Panc1 (cell line): Measurements from ENCODE around the gene MMGT1.

Experiments
- CTCF ChIP-seq: fragments of 450-650 bp; IDR thresholded peaks from 2 replicates; pipeline ENCODE4 v1.5.1; 2017; ENCODE audit warnings: mild to moderate bottlenecking
- POLR2AphosphoS5 ChIP-seq: IDR thresholded peaks from 2 replicates; pipeline ENCODE4 v1.6.1; 2012; ENCODE audit warnings: mild to moderate bottlenecking, low read depth, low read length, moderate library complexity
- SIN3A ChIP-seq: IDR thresholded peaks from 2 replicates; pipeline ENCODE4 v1.6.1; 2012; ENCODE audit warnings: low read depth, mild to moderate bottlenecking, low read length, moderate library complexity, borderline replicate concordance; ENCODE audit not compliant: insufficient read depth
- TF ChIP-seq, protein P1 (sequence below), 2 experiments: IDR thresholded peaks; 2 replicates each; pipeline ENCODE4 v1.6.1; 2011 to 2012; ENCODE audit warnings: low read depth in 2 of 2, control low read depth in 1 of 2, low read length in 1 of 2, mild to moderate bottlenecking in 1 of 2, moderate library complexity in 1 of 2; ENCODE audit not compliant: insufficient read depth in 1 of 2

DNA sequence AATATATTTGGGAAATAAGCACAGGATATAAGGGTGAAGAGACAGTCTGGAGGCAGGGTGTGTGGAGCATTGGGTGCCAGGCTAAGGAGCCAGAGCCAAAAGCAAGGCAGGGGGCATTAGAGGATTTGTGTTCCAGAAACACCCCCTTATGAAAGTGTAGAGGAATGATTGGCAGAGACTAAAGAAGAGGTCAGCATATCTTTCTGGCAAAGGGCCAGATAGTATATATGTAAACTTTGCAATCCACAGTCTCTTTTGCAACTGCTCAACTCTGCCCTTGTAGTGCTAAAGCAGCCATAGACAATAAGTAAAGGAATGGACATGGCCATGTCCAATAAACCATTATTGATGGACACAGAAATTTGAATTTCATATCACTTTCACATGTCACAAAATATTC, 7.9 kb upstream of the MMGT1 start:
- TF ChIP-seq, protein P1, sequence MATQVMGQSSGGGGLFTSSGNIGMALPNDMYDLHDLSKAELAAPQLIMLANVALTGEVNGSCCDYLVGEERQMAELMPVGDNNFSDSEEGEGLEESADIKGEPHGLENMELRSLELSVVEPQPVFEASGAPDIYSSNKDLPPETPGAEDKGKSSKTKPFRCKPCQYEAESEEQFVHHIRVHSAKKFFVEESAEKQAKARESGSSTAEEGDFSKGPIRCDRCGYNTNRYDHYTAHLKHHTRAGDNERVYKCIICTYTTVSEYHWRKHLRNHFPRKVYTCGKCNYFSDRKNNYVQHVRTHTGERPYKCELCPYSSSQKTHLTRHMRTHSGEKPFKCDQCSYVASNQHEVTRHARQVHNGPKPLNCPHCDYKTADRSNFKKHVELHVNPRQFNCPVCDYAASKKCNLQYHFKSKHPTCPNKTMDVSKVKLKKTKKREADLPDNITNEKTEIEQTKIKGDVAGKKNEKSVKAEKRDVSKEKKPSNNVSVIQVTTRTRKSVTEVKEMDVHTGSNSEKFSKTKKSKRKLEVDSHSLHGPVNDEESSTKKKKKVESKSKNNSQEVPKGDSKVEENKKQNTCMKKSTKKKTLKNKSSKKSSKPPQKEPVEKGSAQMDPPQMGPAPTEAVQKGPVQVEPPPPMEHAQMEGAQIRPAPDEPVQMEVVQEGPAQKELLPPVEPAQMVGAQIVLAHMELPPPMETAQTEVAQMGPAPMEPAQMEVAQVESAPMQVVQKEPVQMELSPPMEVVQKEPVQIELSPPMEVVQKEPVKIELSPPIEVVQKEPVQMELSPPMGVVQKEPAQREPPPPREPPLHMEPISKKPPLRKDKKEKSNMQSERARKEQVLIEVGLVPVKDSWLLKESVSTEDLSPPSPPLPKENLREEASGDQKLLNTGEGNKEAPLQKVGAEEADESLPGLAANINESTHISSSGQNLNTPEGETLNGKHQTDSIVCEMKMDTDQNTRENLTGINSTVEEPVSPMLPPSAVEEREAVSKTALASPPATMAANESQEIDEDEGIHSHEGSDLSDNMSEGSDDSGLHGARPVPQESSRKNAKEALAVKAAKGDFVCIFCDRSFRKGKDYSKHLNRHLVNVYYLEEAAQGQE (IDR thresholded peaks at IDR 0.05; ENCODE audit: insufficient read depth in 1 of 2, low read depth in 2 of 2, low read length in 1 of 2), result no peak
- no peak for TF ChIP-seq CTCF
- no peak for TF ChIP-seq POLR2AphosphoS5
- no peak for TF ChIP-seq SIN3A
